DOHH2 (cell line): ENCODE measurements around the gene EDN1.

ENCODE experiments used
- H3F3A ChIP-seq: fragments of 200-600 bp; sonication (generic), shearing (Covaris generic); 2 replicates; pipeline ENCODE4 v1.6.0; 2016; ENCODE audit warnings: antibody characterized with exemption, mild to moderate bottlenecking; ENCODE audit not compliant: control insufficient read depth, insufficient read depth
- H3K27ac ChIP-seq: fragments of 200-600 bp; sonication (generic); 2 replicates; pipeline ENCODE4 v1.5.1; 2014; ENCODE audit warnings: low read depth, mild to moderate bottlenecking, low read length, moderate library complexity
- H3K27me3 ChIP-seq: fragments of 200-600 bp; sonication (generic); 2 replicates; pipeline ENCODE4 v1.6.1; 2014; ENCODE audit warnings: mild to moderate bottlenecking, low read length, mixed read lengths; ENCODE audit not compliant: control insufficient read depth
- H3K36me3 ChIP-seq: fragments of 200-600 bp; sonication (generic); 2 replicates; pipeline ENCODE4 v1.6.1; 2014; ENCODE audit warnings: mild to moderate bottlenecking, low read length, moderate library complexity, mixed read lengths; ENCODE audit not compliant: control insufficient read depth
- H3K4me1 ChIP-seq: fragments of 200-600 bp; sonication (generic); 2 replicates; pipeline ENCODE4 v1.6.1; 2014; ENCODE audit warnings: mild to moderate bottlenecking, low read length, mixed read lengths; ENCODE audit not compliant: control insufficient read depth
- H3K4me2 ChIP-seq: fragments of 200-600 bp; sonication (generic); 2 replicates; pipeline ENCODE4 v1.6.0; 2014; ENCODE audit warnings: mild to moderate bottlenecking, low read length, moderate library complexity
- H3K4me3 ChIP-seq: fragments of 200-600 bp; sonication (generic); 2 replicates; pipeline ENCODE4 v1.5.1; 2014; ENCODE audit warnings: mild to moderate bottlenecking, low read length, mixed read lengths
- H3K79me2 ChIP-seq: fragments of 200-600 bp; sonication (generic); 2 replicates; pipeline ENCODE4 v1.6.1; 2014; ENCODE audit warnings: mild to moderate bottlenecking, low read length, mixed read lengths; ENCODE audit not compliant: control insufficient read depth
- H3K9me2 ChIP-seq: fragments of 200-600 bp; sonication (generic); replicated peaks from 2 replicates; pipeline ENCODE4 v1.6.1; 2014; ENCODE audit warnings: mild to moderate bottlenecking, low read length, mixed read lengths; ENCODE audit not compliant: control insufficient read depth
- H3K9me3 ChIP-seq: fragments of 200-600 bp; sonication (generic); 2 replicates; pipeline ENCODE4 v1.6.1; 2014; ENCODE audit warnings: antibody characterized with exemption, low read length, mixed read lengths; ENCODE audit not compliant: control insufficient read depth, insufficient read depth
- H4K20me1 ChIP-seq: fragments of 200-600 bp; sonication (generic); 2 replicates; pipeline ENCODE4 v1.6.0; 2014; ENCODE audit warnings: low read depth, mild to moderate bottlenecking, antibody characterized with exemption, low read length, moderate library complexity; ENCODE audit not compliant: control insufficient read depth, insufficient read depth
- EZH2phosphoT487 ChIP-seq: fragments of 200-600 bp; sonication (generic); IDR thresholded peaks from 2 replicates; pipeline ENCODE4 v1.6.1; 2017; ENCODE audit warnings: borderline replicate concordance, mild to moderate bottlenecking, antibody characterized with exemption, low read length, moderate library complexity, mixed read lengths
- TF ChIP-seq, protein P1 (sequence below): fragments of 200-600 bp; sonication (generic); IDR thresholded peaks from one replicate; pipeline ENCODE4 v1.5.1; 2014; ENCODE audit warnings: antibody characterized with exemption, mild to moderate bottlenecking, low read depth, low read length; ENCODE audit not compliant: poor library complexity, severe bottlenecking

Gene EDN1

GRCh38 chr6:12264671-12265070 lies 25.5 kb upstream of the EDN1 start:
- H3K4me1 ChIP-seq: no peaks in the 10 kb centered on the region
- no peaks in the 10 kb centered on the region for H3F3A ChIP-seq
- H3K36me3 ChIP-seq: no peaks in the 10 kb centered on the region
- H3K9me2 ChIP-seq: no peaks in the 10 kb centered on the region
- no peak overlapping the region for H3K27ac ChIP-seq
- no peaks in the 10 kb centered on the region for H3K79me2 ChIP-seq
- no peaks in the 10 kb centered on the region for H4K20me1 ChIP-seq
- H3K27me3 ChIP-seq: no peaks in the 10 kb centered on the region; the same call in 1 of the 2 replicates
- H3K4me3 ChIP-seq: no peak overlapping the region
- TF ChIP-seq, protein P1, sequence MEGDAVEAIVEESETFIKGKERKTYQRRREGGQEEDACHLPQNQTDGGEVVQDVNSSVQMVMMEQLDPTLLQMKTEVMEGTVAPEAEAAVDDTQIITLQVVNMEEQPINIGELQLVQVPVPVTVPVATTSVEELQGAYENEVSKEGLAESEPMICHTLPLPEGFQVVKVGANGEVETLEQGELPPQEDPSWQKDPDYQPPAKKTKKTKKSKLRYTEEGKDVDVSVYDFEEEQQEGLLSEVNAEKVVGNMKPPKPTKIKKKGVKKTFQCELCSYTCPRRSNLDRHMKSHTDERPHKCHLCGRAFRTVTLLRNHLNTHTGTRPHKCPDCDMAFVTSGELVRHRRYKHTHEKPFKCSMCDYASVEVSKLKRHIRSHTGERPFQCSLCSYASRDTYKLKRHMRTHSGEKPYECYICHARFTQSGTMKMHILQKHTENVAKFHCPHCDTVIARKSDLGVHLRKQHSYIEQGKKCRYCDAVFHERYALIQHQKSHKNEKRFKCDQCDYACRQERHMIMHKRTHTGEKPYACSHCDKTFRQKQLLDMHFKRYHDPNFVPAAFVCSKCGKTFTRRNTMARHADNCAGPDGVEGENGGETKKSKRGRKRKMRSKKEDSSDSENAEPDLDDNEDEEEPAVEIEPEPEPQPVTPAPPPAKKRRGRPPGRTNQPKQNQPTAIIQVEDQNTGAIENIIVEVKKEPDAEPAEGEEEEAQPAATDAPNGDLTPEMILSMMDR: no peak
- TF ChIP-seq EZH2phosphoT487: no peak
- no peak overlapping the region for H3K4me2 ChIP-seq
- no peaks in the 10 kb centered on the region for H3K9me3 ChIP-seq

DNA sequence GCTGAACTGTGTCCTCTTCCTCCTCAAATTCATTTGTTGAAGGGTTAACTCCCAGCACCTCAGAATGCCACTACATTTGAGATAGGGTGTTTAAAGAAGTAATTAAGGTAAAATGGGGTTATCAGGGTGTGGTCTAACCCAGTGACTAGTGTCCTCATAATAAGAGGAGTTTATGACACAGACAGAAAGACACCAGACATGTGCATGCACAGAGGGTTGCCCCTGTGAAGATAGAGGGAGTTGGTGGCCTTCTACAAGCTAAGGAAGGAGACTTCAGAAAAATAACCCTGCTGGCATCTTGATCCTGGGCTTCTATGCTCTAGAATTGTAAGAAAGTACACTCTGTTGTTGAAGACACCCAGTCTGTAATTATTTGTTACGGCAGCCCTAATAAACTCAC lies 24.9 kb upstream of the EDN1 start:
- Histone ChIP-seq H3K4me1 (no peaks in the 10 kb centered on the region), H3K9me2 (no peaks in the 10 kb centered on the region), H3K27me3 (no peaks in the 10 kb centered on the region; the same call in 1 of the 2 replicates), H3K36me3 (no peaks in the 10 kb centered on the region), H4K20me1 (no peaks in the 10 kb centered on the region), H3K9me3 (no peaks in the 10 kb centered on the region), H3K27ac (no peak overlapping the region), H3F3A (no peaks in the 10 kb centered on the region), H3K4me2 (no peak overlapping the region), H3K4me3 (no peak overlapping the region), H3K79me2 (no peaks in the 10 kb centered on the region)
- no peak for TF ChIP-seq EZH2phosphoT487
- TF ChIP-seq, protein P1: no peak

- H3K36me3 ChIP-seq: no peaks in the 10 kb centered on the region
- no peaks in the 10 kb centered on the region for H4K20me1 ChIP-seq
- no peaks in the 10 kb centered on the region for H3F3A ChIP-seq
- no peaks in the 10 kb centered on the region for H3K9me2 ChIP-seq
- H3K27ac ChIP-seq: no peak overlapping the region
- no peaks in the 10 kb centered on the region for H3K9me3 ChIP-seq
- no peak overlapping the region for H3K4me2 ChIP-seq
- no peaks in the 10 kb centered on the region for H3K79me2 ChIP-seq
- H3K27me3 ChIP-seq: no peaks in the 10 kb centered on the region; the same call in 1 of the 2 replicates
- H3K4me3 ChIP-seq: no peak overlapping the region
- no peak for TF ChIP-seq EZH2phosphoT487
- TF ChIP-seq, protein P1: no peak
- no peaks in the 10 kb centered on the region for H3K4me1 ChIP-seq
Measured at GRCh38 chr6:12265791-12266190, 24.4 kb upstream of the EDN1 start.

- Histone ChIP-seq H3K27ac (no peak overlapping the region), H3K9me3 (no peaks in the 10 kb centered on the region), H3K27me3 (no peaks in the 10 kb centered on the region; the same call in 1 of the 2 replicates), H3K4me3 (no peak overlapping the region), H4K20me1 (no peaks in the 10 kb centered on the region), H3K4me2 (no peak overlapping the region), H3K79me2 (no peaks in the 10 kb centered on the region), H3K36me3 (no peaks in the 10 kb centered on the region), H3F3A (no peaks in the 10 kb centered on the region), H3K4me1 (no peaks in the 10 kb centered on the region), H3K9me2 (no peaks in the 10 kb centered on the region)
- TF ChIP-seq EZH2phosphoT487: no peak
- TF ChIP-seq, protein P1: no peak
Measured at GRCh38 chr6:12266571-12266970, 23.6 kb upstream of the EDN1 start.
